OCI-LY7 (cell line): ENCODE data around the gene KCNG3.

ENCODE experiments used
- CTCF ChIP-seq: fragments of 200-600 bp; sonication (generic); conservative IDR thresholded peaks from 2 replicates; pipeline ENCODE4 v1.5.1; 2014; ENCODE audit warnings: mild to moderate bottlenecking, antibody characterized with exemption, low read length, moderate library complexity, mixed read lengths
- EZH2phosphoT487 ChIP-seq: fragments of 200-600 bp; sonication (generic); IDR thresholded peaks from 2 replicates; pipeline ENCODE4 v1.6.1; 2018; ENCODE audit warnings: low read depth, borderline replicate concordance, mild to moderate bottlenecking, mixed run types, antibody characterized with exemption, low read length, moderate library complexity, mixed read lengths

- no peak for TF ChIP-seq CTCF
- no peak for TF ChIP-seq EZH2phosphoT487
These were observed 72.7 kb downstream of the KCNG3 start for GRCh38 chr2:42421157-42421485.
